ENCODE data around the gene NAV3.

DNA sequence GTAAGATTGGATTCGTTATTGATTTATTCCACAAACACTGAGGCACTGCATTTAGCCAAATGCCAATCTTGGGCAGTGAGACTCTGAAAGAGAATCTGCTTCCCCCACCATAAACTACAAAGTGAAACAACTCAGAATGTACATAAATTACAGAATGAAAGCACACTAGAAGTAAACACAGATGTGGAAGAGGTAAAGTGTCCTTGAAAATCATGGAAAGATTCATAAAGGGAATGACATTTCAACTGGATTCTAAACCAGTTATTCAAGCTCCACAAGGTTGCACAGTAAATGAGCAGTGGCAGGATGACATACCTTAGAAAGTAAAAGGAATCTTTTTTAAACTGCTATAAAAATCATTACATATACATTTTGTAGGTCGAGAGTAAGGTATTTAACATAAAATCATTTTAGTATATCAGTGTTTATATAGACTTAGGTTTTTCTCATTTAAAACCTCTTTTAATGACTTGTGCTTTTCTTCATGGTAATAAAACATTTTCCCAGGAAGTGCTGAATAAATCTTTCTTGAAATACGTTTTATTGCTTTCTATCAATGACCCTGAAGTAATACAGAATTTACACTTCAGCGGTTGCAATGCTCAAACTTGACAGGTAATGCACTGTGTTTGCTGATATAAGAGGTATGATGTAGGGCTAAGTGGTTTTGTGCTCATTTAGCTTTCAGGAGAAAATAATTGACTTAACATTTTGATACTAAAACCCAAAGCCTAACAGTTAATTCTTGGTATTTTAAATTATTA, 270.6 kb downstream of the NAV3 start:
- TF ChIP-seq, protein P1, sequence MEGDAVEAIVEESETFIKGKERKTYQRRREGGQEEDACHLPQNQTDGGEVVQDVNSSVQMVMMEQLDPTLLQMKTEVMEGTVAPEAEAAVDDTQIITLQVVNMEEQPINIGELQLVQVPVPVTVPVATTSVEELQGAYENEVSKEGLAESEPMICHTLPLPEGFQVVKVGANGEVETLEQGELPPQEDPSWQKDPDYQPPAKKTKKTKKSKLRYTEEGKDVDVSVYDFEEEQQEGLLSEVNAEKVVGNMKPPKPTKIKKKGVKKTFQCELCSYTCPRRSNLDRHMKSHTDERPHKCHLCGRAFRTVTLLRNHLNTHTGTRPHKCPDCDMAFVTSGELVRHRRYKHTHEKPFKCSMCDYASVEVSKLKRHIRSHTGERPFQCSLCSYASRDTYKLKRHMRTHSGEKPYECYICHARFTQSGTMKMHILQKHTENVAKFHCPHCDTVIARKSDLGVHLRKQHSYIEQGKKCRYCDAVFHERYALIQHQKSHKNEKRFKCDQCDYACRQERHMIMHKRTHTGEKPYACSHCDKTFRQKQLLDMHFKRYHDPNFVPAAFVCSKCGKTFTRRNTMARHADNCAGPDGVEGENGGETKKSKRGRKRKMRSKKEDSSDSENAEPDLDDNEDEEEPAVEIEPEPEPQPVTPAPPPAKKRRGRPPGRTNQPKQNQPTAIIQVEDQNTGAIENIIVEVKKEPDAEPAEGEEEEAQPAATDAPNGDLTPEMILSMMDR (IDR thresholded peaks at IDR 0.05), result no peak
- TF ChIP-seq POLR2A (IDR thresholded peaks at IDR 0.05), result no peak
